SK-N-SH (cell line): ENCODE measurements around the gene BOK. TPM values are rescaled to one million over a fixed set of nuclear protein-coding genes. Genes with fewer than 3 reads are reported as not detected.

Experiments
- CTCF ChIA-PET: fragments of 300-600, 350-600 bp; formaldehyde crosslinking; extraction: SDS; loops from one replicate; lab custom pipeline; 2021; lab: Yijun Ruan, JAX
- POLR2A ChIA-PET: fragments of 350-600 bp; sonication (Branson Sonifier 250); formaldehyde crosslinking; extraction: SDS; loops from one replicate; lab custom pipeline; 2020; ENCODE audit warnings: antibody characterized with exemption, inconsistent platforms; lab: Yijun Ruan, JAX
- DNase-seq: peaks from one replicate; pipeline ENCODE4 v3.0.0; 2012
- H2AFZ ChIP-seq: fragments of 200-600 bp; sonication (generic); 2 replicates; pipeline ENCODE4 v1.8.1; 2016; ENCODE audit warnings: antibody characterized with exemption, mild to moderate bottlenecking, low read depth
- H3F3A ChIP-seq: fragments of 200-600 bp; sonication (generic); replicated peaks from 2 replicates; pipeline ENCODE3; 2016; ENCODE audit warnings: antibody characterized with exemption, mild to moderate bottlenecking; ENCODE audit not compliant: insufficient read depth
- H3K27ac ChIP-seq, 2 experiments: fragments of 200-500 bp in 1 of 2; fragments of 200-600 bp in 1 of 2; sonication (Bioruptor generic) in 1 of 2; sonication (generic), shearing (Covaris generic) in 1 of 2; 2 replicates each; pipeline versions ENCODE4 v1.5.1 to v1.6.1; 2014 to 2016; ENCODE audit warnings: low read depth in 2 of 2, inconsistent platforms in 1 of 2, low read length in 1 of 2, mild to moderate bottlenecking in 1 of 2, mixed read lengths in 1 of 2
- H3K27me3 ChIP-seq: fragments of 200-600 bp; sonication (generic), shearing (Covaris generic); 2 replicates; pipeline ENCODE4 v1.6.1; 2016; ENCODE audit warnings: mixed run types; ENCODE audit not compliant: insufficient read depth
- H3K36me3 ChIP-seq, 2 experiments: fragments of 200-500 bp in 1 of 2; fragments of 200-600 bp in 1 of 2; sonication (Bioruptor generic) in 1 of 2; sonication (generic) in 1 of 2; replicated peaks in 1 of 2; 2 replicates each; pipeline versions ENCODE3 to v1.5.1; 2014 to 2016; ENCODE audit warnings: low read length in 1 of 2, mild to moderate bottlenecking in 1 of 2; ENCODE audit not compliant: insufficient read depth in 2 of 2, control insufficient read depth in 1 of 2
- H3K4me1 ChIP-seq, 2 experiments: fragments of 200-500 bp in 1 of 2; fragments of 200-600 bp in 1 of 2; sonication (Bioruptor generic) in 1 of 2; sonication (generic), shearing (Covaris generic) in 1 of 2; 2 replicates each; pipeline versions ENCODE4 v1.5.1 to v1.6.1; 2014 to 2016; ENCODE audit warnings: low read depth in 1 of 2, low read length in 1 of 2, mixed run types in 1 of 2; ENCODE audit not compliant: insufficient read depth in 2 of 2, control insufficient read depth in 1 of 2
- H3K4me2 ChIP-seq: fragments of 200-600 bp; sonication (generic), shearing (Covaris generic); 2 replicates; pipeline ENCODE4 v1.6.1; 2017; ENCODE audit warnings: mixed run types
- H3K4me3 ChIP-seq, 2 experiments: fragments of 200-500 bp in 1 of 2; fragments of 200-600 bp in 1 of 2; sonication (Bioruptor generic) in 1 of 2; sonication (generic), shearing (Covaris generic) in 1 of 2; 2 replicates each; pipeline versions ENCODE4 v1.5.1 to v1.8.1; 2014 to 2016; ENCODE audit warnings: low read depth in 2 of 2, inconsistent platforms in 1 of 2, low read length in 1 of 2, mild to moderate bottlenecking in 1 of 2, mixed read lengths in 1 of 2, moderate library complexity in 1 of 2
- H3K79me2 ChIP-seq: fragments of 200-600 bp; sonication (generic); 2 replicates; pipeline ENCODE4 v1.8.1; 2017; ENCODE audit warnings: mild to moderate bottlenecking; ENCODE audit not compliant: insufficient read depth
- H3K9ac ChIP-seq: fragments of 200-600 bp; sonication (generic); 2 replicates; pipeline ENCODE4 v1.6.1; 2017; ENCODE audit warnings: mixed run types
- H3K9me2 ChIP-seq: fragments of 200-600 bp; sonication (generic); 2 replicates; pipeline ENCODE4 v1.6.1; 2017; ENCODE audit warnings: mixed run types
- H3K9me3 ChIP-seq: fragments of 200-600 bp; sonication (generic); 2 replicates; pipeline ENCODE4 v1.6.1; 2017; ENCODE audit warnings: mixed run types, mild to moderate bottlenecking, moderate library complexity
- H4K20me1 ChIP-seq: fragments of 200-600 bp; sonication (generic); 2 replicates; pipeline ENCODE4 v1.6.1; 2017; ENCODE audit warnings: mild to moderate bottlenecking, mixed run types; ENCODE audit not compliant: insufficient read depth
- CHD2 ChIP-seq: fragments of 150-350 bp; IDR thresholded peaks from 2 replicates; pipeline ENCODE4 v1.6.1; 2018; ENCODE audit warnings: low read length; ENCODE audit not compliant: partially characterized antibody
- CTCF ChIP-seq: fragments of 200-600 bp; sonication (generic); IDR thresholded peaks from 2 replicates; pipeline ENCODE4 v1.6.1; 2017; ENCODE audit warnings: antibody characterized with exemption, mild to moderate bottlenecking, moderate library complexity
- EZH2phosphoT487 ChIP-seq: fragments of 200-600 bp; sonication (generic); IDR thresholded peaks from 2 replicates; pipeline ENCODE4 v1.6.1; 2017; ENCODE audit warnings: low read depth, mixed run types, mild to moderate bottlenecking, antibody characterized with exemption, moderate library complexity, borderline replicate concordance
- FOSL2 ChIP-seq: IDR thresholded peaks from 2 replicates; pipeline ENCODE4 v1.4.0; 2012; ENCODE audit warnings: low read depth, mild to moderate bottlenecking, moderate library complexity, borderline replicate concordance
- GABPA ChIP-seq: IDR thresholded peaks from 2 replicates; pipeline ENCODE4 v1.4.0; 2012; ENCODE audit warnings: low read depth, mild to moderate bottlenecking
- IRF3 ChIP-seq: fragments of 150-350 bp; IDR thresholded peaks from 2 replicates; pipeline ENCODE4 v1.6.1; 2016; ENCODE audit warnings: mild to moderate bottlenecking, low read depth, low read length
- NRF1 ChIP-seq: IDR thresholded peaks from 2 replicates; pipeline ENCODE4 v1.6.1; 2012; ENCODE audit warnings: low read depth, mild to moderate bottlenecking, low read length
- PBX3 ChIP-seq: IDR thresholded peaks from 2 replicates; pipeline ENCODE4; 2012
- RAD21 ChIP-seq: IDR thresholded peaks from 2 replicates; pipeline ENCODE4 v1.6.1; 2012; ENCODE audit warnings: mild to moderate bottlenecking, low read length
- RCOR1 ChIP-seq: fragments of 150-350 bp; IDR thresholded peaks from 2 replicates; pipeline ENCODE4 v1.6.1; 2017; ENCODE audit warnings: antibody characterized with exemption, low read length
- REST ChIP-seq: IDR thresholded peaks from 2 replicates; pipeline ENCODE4 v1.6.1; 2012; ENCODE audit warnings: mild to moderate bottlenecking, low read depth, low read length, moderate library complexity
- RXRA ChIP-seq: IDR thresholded peaks from 2 replicates; pipeline ENCODE4 v1.4.0; 2012; ENCODE audit warnings: low read depth, mild to moderate bottlenecking, borderline replicate concordance
- TAF1 ChIP-seq: IDR thresholded peaks from 2 replicates; pipeline ENCODE4 v1.6.1; 2012; ENCODE audit warnings: low read depth, mild to moderate bottlenecking, low read length, moderate library complexity, borderline replicate concordance
- TCF12 ChIP-seq: IDR thresholded peaks from 2 replicates; pipeline ENCODE4 v1.4.0; 2012
- TEAD4 ChIP-seq: IDR thresholded peaks from 2 replicates; pipeline ENCODE4 v1.4.0; 2012; ENCODE audit warnings: mild to moderate bottlenecking, borderline replicate concordance; ENCODE audit not compliant: insufficient read depth
- WGBS: methylation state at CpG from one replicate; pipeline ENCODE4 v1.1.6; 2017; ENCODE audit warnings: low lambda C conversion rate; 5-methylcytosine and 5-hydroxymethylcytosine counted together
- polyA plus RNA-seq, 3 experiments: library from polyadenylated mRNA; depleted of rRNA; stranded (reverse); fragments of >200 nt; gene quantifications; 2 replicates each; pipeline ENCODE4 v1.2.3, GENCODE V29; 2012
- TF ChIP-seq, protein P1 (sequence below): IDR thresholded peaks from 2 replicates; pipeline ENCODE4 v1.4.0; 2012; ENCODE audit warnings: low read depth

Gene BOK
- polyA plus RNA-seq, 1 of the 3 experiments (the other 2 are of a cell fraction), result 1.7 TPM

DNA sequence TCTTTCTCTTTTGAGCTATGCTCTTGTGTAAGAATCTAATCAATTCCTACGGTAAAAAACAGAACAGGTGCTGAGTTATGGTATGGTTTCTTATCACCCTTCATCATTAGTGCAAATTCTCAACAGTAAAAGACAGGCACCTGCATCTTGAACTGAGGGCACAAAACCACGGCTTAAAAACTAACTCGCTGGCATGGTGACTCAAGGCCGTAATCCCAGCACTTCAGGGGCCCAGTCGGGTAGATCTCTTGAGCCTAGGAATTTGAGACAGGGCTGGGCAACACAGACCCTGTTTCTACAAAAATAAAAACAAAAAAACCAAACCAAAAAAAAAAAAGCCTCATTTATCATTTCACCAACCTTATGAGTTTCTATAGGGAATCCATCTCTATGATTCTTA is 45.1 kb downstream of the BOK start:
- Histone ChIP-seq H3K79me2 (peaks cover 5% of the 10 kb centered on the region; the same call in 1 of the 2 replicates), H3K27me3 (no peaks in the 10 kb centered on the region), H3K9ac (no peak overlapping the region), H3K4me2 (no peak overlapping the region), H3K4me1 (no peaks in the 10 kb centered on the region), H4K20me1 (no peaks in the 10 kb centered on the region), H3K9me3 (no peaks in the 10 kb centered on the region), H3K9me2 (no peaks in the 10 kb centered on the region), H3K36me3 (peaks cover 26 to 28% of the 10 kb centered on the region in 2 experiments), H3F3A (no peaks in the 10 kb centered on the region), H3K4me3 (no peak overlapping the region), H2AFZ (no peak overlapping the region), H3K27ac (no peak overlapping the region)
- CTCF ChIA-PET, result no interaction called here
- 94% methylated on average over 5 of the region's 5 CpGs for WGBS
- no peak for DNase-seq
- POLR2A ChIA-PET, result interaction anchor here (0.7 kb wide), 1 partner anchor 500 kb away, joined by 4 read pairs; no protein-coding TSS in a partner anchor
- no peak for TF ChIP-seq TAF1

DNA sequence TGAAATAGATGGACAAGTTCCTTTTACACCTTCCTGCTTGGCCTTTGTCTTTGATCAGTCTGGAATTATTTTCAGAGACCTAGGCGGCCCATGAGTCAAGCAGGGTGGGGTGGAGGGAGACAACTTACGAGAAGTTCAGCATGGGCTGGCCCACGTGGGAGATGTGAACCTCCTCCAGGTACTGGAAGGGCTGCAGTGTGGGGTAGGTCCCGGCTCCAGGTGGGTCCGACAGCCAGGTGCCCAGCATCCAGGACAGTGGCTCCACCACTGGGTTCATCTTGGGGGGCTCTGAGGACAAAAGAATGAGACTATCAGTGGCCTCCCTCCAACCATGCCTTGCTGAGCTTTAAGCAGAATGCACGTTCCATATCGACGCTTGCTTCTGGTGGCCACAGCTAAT is 47.6 kb downstream of the BOK start:
- Histone ChIP-seq H3K79me2 (peaks cover 27% of the 10 kb centered on the region), H3K9me2 (no peaks in the 10 kb centered on the region), H3K9ac (no peak overlapping the region), H3K4me1 (no peaks in the 10 kb centered on the region), H2AFZ (no peak overlapping the region), H3K27ac (no peak overlapping the region), H3K27me3 (no peaks in the 10 kb centered on the region), H3K4me2 (no peak overlapping the region), H3F3A (no peaks in the 10 kb centered on the region), H3K36me3 (peaks cover 20 to 29% of the 10 kb centered on the region in 2 experiments), H3K9me3 (no peaks in the 10 kb centered on the region), H4K20me1 (0 out of 2 replicates have a peak, but pooled peaks cover 2% of the 10 kb centered on the region), H3K4me3 (no peak overlapping the region)
- 98% methylated on average over 8 of the region's 8 CpGs for WGBS
- ChIA-PET POLR2A (no interaction called here), CTCF (interaction anchor here (0.8 to 1.1 kb wide), 2 partner anchors 19 to 53 kb away, joined by 3 to 4 read pairs; no protein-coding TSS in a partner anchor)
- no peak for DNase-seq
- TF ChIP-seq TCF12 (no peak), RAD21 (no peak), CTCF (no peak), CHD2 (no peak), IRF3 (no peak), GABPA (no peak), PBX3 (no peak), RXRA (no peak), TEAD4 (no peak), REST (no peak), EZH2phosphoT487 (no peak), RCOR1 (no peak), NRF1 (no peak), FOSL2 (no peak)
- TF ChIP-seq, protein P1, sequence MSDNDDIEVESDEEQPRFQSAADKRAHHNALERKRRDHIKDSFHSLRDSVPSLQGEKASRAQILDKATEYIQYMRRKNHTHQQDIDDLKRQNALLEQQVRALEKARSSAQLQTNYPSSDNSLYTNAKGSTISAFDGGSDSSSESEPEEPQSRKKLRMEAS, result no peak
